ENCODE data around the gene KREMEN1. TPM values are rescaled to one million over a fixed set of nuclear protein-coding genes. Genes with fewer than 3 reads are reported as not detected.
"Not testable (repeated sequence)": the region's sequence is repeated elsewhere in the genome, so short reads cannot be mapped to it uniquely, and the experiment has no call there.

Gene KREMEN1
- total RNA-seq, 1 donor from 2014 or later, result 23.3 TPM

DNA sequence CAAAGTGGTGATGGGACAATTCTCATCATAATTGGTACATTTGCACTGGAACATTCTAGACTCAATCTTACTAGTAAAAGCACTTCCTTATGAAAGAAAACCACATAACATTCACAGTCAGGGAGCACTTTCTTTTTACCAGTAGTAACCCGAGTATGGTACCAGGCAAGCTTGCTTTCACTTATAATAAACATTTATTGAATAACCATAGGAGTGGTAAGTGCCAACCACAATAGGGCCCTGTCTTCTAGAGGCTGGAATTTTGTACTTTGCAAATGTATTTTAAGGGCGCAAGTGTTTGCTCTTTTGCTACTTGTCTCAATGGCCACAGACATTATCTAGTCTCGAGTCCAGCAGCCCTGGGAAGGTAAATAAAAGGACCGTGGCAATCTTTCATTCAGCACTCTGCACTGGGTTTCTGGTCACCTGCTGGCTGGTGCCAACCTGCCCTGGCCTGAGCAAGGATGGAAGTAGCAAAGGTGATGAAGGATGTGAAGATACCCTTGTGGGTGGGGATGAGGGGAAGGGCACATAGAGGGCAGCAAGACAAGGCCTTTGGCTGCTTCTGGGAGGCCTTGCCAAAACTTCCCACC, 35.4 kb upstream of the KREMEN1 start:
- ATAC-seq (no peak), DNase-seq (no peak)
- Histone ChIP-seq H3K4me3 (no peak overlapping the region), H3K27me3 (no peaks in the 10 kb centered on the region), H3K4me1 (peaks cover 16% of the 10 kb centered on the region), H3K27ac (no peak overlapping the region), H3K9me3 (no peaks in the 10 kb centered on the region), H3K36me3 (no peaks in the 10 kb centered on the region)
- intact Hi-C loops (cut with DNase I), result no loop called here
- TF ChIP-seq, protein P1, sequence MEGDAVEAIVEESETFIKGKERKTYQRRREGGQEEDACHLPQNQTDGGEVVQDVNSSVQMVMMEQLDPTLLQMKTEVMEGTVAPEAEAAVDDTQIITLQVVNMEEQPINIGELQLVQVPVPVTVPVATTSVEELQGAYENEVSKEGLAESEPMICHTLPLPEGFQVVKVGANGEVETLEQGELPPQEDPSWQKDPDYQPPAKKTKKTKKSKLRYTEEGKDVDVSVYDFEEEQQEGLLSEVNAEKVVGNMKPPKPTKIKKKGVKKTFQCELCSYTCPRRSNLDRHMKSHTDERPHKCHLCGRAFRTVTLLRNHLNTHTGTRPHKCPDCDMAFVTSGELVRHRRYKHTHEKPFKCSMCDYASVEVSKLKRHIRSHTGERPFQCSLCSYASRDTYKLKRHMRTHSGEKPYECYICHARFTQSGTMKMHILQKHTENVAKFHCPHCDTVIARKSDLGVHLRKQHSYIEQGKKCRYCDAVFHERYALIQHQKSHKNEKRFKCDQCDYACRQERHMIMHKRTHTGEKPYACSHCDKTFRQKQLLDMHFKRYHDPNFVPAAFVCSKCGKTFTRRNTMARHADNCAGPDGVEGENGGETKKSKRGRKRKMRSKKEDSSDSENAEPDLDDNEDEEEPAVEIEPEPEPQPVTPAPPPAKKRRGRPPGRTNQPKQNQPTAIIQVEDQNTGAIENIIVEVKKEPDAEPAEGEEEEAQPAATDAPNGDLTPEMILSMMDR (IDR thresholded peaks at IDR 0.05), result no peak

DNA sequence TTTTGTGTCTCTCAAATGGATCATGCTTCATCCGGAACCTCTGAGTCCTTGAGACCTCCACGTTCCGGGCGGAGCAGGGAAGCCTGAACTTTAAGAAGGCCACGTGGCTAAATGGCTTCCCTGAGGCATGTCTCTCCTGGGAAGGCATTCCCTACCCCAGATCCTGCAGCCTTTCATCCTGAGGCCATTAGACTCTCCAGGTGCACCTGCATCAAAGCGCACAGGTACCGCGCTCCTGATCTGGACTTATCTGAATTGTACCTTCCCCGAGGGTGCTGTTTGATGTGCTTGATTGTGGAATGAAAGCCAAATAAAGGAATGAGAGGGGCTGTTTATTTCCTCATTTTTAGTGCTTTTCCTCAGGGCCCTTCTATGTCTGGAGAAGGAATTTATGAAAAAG, 33.7 kb upstream of the KREMEN1 start:
- no peak for DNase-seq

DNA sequence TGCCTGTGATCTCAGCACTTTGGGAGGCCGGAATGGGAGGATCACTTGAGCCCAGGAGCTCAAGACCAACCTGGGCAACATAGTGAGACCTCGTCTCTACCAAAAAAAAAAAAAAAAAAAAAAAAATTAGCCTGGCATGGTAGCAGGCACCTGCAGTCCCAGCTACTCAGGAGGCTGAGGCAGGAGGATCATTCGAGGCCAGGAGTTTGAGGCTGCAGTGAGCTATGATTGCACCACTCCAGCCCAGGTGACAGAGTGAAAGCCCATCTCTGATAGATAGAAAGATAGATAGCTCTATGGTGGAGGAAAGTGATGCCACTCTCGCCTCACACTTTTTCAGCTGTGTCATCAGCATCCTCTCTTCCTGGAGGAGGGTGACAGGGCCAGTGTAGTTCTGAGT, 33.2 kb upstream of the KREMEN1 start:
- ATAC-seq, H3K9me3 ChIP-seq, H3K36me3 ChIP-seq, H3K4me3 ChIP-seq, H3K27ac ChIP-seq, H3K27me3 ChIP-seq, DNase-seq: not testable (repeated sequence)
- H3K4me1 ChIP-seq, result peaks cover 21% of the 10 kb centered on the region
- intact Hi-C loops (cut with DNase I), result loop anchor here (5.0 kb wide), 1 partner anchor 187 kb away; no protein-coding TSS in a partner anchor

More for the DNA sequence above, 33.7 kb upstream of the KREMEN1 start:
- no peak for ATAC-seq
- Histone ChIP-seq H3K4me1 (peaks cover 18% of the 10 kb centered on the region), H3K36me3 (no peaks in the 10 kb centered on the region), H3K27me3 (no peaks in the 10 kb centered on the region), H3K9me3 (no peaks in the 10 kb centered on the region), H3K4me3 (no peak overlapping the region), H3K27ac (no peak overlapping the region)
- intact Hi-C loops (cut with DNase I), result no loop called here
- TF ChIP-seq, protein P1 (IDR thresholded peaks at IDR 0.05), result no peak

DNA sequence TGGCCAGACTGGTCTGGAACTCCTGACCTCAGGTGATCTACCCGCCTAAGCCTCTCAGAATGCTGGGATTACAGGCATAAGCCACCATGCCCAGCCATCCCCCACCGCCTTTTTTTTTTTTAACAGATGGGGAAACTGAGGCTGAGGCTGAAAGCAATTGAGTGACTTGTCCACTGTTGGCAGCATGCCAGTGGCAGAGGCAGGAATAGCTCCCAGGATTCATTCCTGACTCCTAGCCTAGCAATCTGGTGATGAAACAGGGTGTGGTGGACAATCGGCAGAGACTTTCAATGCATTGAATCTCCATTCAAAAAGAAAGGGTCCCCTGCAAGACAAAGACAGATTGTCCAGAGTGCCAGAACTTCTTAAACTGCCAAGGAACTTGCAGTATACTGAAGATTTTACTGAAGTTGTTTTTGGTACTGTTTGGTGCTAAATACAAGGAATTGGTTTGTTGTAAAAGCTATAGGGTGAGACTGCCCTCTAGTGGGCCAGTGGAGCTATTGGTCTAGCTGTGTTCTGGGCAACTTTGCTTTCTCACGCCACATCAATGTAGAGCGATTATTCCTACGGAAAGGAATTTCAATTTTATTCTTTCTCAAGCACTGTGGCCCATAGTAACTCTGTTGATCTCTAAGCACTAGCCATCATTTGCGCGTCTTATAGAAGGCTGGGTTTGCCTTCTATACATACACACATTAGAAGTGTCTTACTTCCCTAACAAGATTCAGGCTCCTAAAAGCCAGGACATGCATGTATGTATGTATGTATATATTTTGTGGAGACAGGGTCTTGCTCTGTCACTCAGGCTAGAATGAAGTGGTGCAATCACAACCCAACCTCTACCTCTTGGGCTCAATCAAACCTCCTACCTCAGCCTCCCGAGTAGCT, 32.2 kb upstream of the KREMEN1 start:
- Histone ChIP-seq H3K9me3 (no peaks in the 10 kb centered on the region), H3K4me3 (no peak overlapping the region), H3K4me1 (peaks cover 21% of the 10 kb centered on the region), H3K27ac (no peak overlapping the region), H3K36me3 (no peaks in the 10 kb centered on the region), H3K27me3 (no peaks in the 10 kb centered on the region)
- DNase-seq, result no peak
- intact Hi-C loops (cut with DNase I), result loop anchor here (5.0 kb wide), 1 partner anchor 188 kb away; no protein-coding TSS in a partner anchor
- TF ChIP-seq, protein P1 (IDR thresholded peaks at IDR 0.05), result peak; percentile 99
- ATAC-seq, result peak; percentile 92

DNA sequence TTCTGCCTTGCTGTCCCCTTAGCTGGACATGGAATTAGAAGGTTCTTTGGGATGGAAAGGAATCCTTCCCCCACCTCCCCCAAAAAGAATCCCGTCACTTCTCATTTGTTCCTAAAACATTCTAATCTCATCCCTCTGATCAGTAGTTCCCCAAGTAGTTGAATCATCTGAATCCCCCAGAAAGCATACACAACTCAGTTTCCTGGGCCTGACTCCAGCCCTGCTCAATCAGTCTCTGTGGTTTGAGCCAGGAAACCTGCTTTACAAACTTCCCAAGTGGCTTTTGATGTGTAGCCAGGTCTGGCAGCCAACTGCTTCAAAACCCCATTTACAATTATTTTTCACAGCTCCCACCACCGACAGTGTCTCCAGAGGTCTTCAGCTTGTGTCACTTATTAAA, 31.4 kb upstream of the KREMEN1 start:
- TF ChIP-seq, protein P1 (IDR thresholded peaks at IDR 0.05), result no peak
- Histone ChIP-seq H3K9me3 (no peaks in the 10 kb centered on the region), H3K4me3 (no peak overlapping the region), H3K27ac (no peak overlapping the region), H3K4me1 (peaks cover 21% of the 10 kb centered on the region), H3K27me3 (no peaks in the 10 kb centered on the region), H3K36me3 (peaks cover 8% of the 10 kb centered on the region)
- ATAC-seq, result peak; percentile 21
- intact Hi-C loops (cut with DNase I), result loop anchor here (5.0 kb wide), 1 partner anchor 189 kb away; no protein-coding TSS in a partner anchor
- no peak for DNase-seq

Data from upper lobe of right lung (tissue), 1 donor.